Activated T-helper 1 cell treated with anti-CD3 and anti-CD28 coated beads, Interleukin-2, amount 50 U/mL, for 16 hours (primary cell): ENCODE measurements around the gene NAA50.

ENCODE experiments used
- DNase-seq, 2 donors: peaks; one replicate each; pipeline ENCODE4 v3.0.0-alpha.2; 2020; ENCODE audit warnings: low read depth in 1 of 2, low spot score in 1 of 2

The NAA50 gene

DNA sequence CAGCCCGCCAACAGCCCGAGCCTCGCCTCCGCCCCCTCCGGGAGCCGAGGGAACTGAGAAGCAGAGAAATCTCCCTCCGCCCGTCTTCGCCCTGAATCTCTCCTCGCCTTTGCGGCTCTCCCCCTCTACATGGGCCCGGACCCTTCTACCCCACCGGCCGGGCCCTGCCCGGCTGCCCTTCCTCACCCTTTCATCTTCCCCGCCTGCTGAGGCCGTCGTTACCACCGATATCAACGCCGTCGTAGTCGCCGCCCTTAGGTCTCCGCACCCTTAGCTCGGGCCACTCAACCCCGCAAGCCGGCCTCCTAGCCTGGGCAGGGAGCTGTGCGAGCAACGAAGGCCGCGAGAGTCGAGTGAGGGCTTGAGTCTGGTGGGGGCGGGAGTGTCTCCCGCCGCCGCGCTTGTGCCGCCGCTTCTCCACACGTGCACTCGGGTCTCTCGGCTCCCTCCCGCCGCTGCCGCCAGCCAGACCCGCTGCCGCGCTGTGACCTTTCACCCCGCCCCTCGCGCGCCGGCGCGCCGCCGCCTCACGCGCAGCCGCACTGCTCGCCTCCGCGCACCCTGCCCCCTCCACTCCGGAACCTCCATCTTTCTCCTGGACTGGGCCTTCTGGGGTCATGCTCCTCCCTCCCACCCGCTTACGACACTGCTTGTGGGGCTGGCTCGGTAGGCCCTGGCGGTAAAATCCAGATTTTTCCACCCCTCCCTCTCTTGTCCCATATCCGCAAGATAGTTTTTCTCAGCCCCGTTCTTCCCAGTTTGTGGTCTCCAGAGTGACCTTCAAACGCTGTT, at the start of gene NAA50:
Gene NAA50, minus strand, starts transcription at position 494 of the 792 bp plus-strand sequence. Its CDS starts 300 bp downstream, at position 194.
- DNase-seq: peak; percentile 90 to 91

DNA sequence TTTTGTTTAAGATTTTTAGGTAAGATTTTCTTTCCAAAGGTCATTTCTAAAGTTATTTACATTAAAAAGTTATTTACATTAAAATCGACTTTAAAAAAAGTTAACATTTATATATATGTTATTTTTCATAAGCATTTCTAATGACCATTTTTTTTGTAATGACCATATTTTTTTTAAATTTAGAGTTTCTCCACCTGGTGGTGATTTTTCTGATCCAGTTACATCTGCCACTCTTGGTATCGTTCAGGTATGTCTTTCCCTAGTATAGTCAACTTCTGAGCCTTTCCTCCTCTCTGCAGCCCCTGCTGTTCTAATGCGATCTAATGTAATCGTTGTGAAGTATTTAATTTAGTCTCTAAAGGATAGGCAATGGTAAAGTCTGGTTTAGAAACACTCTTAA, 49.6 kb upstream of the NAA50 start:
- DNase-seq: no peak

DNA sequence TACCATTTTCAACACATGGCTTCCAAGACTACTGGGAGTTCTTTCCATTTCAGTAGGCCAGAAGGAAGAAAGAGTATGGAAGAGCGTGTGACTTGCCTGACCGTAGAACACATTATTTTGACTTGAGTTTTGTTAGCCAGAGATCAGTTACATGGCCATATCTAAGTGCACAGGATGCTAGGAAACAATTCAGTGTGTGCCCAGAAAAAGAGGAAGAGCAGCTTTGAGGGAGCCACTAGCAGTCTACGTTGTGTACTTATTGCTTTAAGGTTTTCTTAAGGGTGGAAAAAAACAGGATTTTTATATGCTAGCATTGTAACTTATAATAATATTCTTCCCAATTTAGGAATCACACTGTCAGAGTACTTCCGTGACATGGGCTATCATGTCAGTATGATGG, 48.5 kb upstream of the NAA50 start:
- no peak for DNase-seq

DNA sequence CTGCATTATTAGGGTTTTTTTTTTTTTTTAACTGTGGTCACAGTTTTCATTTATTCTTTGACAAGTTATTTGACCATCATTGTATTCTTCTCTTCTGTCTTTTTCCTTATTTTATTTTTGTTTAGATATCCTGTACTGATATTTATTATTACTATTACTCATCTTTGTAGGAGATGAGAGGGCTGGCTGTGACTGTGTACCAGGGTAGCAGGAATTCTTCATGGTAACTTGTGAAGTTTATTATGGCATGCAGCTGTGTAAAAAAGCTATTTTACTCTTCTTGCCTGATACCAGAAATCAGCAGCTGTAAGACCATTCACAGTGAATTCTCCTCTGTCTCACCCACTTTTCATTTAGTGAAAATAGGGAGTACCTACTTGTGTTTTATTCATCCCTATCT, 45.3 kb upstream of the NAA50 start:
- no peak for DNase-seq

DNA sequence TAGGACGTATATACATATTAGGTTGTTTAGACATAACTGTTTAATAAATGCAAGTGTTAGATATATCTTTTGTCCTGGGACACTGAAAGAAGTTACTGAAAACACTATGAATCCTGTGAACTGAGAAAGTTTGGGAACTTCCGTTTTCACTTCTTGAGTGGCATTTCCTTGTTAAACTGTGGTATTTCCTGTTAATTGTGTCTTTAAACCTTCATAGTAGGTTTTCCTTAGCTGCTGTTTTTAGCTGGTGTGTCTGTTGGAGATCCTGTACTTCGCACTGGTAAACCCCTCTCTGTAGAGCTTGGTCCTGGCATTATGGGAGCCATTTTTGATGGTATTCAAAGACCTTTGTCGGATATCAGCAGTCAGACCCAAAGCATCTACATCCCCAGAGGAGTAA, 37.9 kb upstream of the NAA50 start:
- no peak for DNase-seq

DNA sequence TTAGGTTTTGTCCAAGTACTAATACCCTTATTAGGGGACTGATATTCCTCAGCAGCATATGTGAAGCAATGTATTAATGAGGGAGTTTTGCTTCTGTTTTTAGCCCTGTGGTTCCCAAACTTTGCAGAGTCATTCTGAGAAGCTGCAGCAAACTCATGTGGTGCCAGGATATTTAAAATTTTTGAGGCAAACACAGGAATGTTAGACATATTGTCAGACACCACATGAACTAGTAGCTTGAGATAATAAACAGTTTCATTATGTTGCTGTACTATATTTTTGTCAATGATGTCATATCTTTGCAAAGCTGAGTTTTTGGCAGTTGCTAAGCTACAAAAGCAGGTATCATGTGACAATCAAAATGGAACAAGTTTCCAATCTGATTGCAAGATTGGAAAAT, 37.4 kb upstream of the NAA50 start:
- no peak for DNase-seq

DNA sequence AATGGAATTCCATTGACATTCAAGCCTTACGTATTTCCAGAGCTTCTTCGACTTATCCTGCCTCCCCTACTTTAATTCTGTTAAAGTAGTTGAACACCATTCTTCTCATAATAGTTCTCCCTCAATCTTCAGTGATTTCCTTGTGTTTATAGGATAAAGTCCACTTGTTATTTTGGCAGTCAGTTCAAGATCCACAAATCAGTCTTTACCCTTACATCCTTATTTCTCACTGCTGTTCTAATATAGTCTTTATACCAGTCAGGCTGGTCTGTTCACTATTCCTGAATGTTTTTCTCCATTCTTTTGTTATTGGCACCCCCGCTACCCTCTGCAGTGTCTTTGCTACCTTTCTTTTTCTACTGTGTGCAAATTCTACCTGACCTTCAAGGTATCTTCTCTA, 30.5 kb upstream of the NAA50 start:
- DNase-seq: no peak

DNA sequence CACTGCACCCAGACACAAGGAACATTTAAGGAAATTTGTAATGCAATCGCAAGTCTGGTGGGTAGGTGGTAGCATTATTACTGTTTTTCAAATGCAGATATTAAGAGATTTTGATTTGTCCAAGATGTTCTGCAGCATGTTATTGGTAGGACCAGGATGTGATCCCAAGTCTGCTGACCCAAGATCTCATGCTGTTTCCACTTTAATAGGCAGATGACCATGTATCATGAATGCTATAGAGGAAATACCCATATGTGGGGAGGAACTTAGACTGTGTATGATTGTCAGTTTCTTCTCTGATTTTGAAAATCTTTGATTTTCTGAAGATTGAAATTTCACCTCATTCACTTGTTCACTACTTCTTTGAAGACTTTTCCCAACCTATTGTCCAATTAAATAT, 29.5 kb upstream of the NAA50 start:
- DNase-seq: no peak

DNA sequence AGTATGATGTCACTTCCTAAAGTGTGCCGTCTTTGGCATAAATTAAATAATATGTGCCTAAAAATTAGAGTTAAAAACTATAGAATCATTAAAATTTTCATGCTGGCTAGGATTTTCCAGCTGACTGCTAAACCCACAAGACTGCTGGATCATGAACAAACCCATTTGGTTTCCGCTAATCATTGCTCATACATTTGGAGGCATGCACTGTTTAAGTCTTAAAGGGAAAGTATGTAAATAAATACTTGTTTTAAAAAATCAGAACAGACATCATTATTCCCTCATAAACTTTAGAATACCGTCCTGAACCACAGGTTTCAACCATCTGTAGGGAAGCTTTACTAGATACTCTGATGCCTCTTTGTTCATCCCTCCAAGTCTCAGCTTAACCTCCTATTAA, 27.3 kb upstream of the NAA50 start:
- DNase-seq: no peak

DNA sequence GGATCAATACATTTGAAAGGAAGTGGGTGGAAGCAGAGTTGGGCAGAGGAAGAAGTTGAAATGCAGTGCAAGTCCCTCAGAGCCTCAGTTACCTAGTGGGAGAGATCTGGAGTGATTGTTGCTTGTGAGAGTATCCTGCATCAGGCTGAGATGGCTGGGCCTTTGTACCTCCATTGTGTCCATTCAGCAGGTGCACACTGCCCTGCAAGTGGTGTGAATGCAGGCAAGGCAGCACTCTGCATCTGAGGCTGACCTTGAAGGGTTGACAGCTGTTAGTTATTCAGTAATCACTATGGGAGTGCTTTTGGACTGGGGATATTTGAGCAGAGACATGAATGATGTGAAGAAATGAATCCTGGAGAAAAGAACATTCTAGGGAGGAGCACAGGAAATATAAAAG, 25.9 kb upstream of the NAA50 start:
- no peak for DNase-seq

DNA sequence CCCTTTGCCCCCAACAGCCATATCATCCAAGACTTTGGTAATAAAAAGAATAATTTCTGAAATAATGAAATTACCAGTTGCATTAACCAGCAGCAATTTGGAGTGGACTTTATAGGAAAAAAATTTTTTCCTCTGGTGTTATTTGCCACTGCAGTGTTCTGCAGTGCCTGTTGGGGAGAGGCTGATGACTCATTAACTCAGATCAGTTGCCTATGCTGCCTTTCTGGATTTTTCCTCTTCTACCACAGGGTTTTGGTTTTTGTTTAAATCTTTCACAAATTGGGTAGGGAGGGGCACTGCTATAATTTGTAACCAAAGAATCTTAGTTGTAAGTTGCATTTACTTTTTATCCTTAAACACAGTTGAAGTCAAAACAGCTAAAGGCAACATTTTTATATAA, 23.5 kb upstream of the NAA50 start:
- no peak for DNase-seq

DNA sequence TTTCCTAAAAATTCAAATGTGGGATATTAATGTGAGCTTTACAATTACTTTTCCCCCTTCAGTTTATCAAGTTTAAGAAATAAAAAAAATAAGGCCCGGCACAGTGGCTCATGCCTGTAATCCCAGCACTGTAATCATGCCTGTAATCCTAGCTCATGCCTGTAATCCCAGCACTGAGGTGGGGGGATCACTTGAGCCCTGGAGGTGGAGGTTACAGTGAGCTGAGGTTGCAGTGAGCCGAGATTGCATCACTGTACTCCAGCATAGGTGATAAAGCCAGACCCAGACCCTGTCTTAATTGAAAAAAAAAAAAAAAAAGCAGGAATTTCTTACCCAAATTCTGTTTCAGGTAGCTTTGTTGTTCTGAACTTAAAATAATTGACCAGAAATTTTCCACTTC, 18.6 kb upstream of the NAA50 start:
- no peak for DNase-seq

DNA sequence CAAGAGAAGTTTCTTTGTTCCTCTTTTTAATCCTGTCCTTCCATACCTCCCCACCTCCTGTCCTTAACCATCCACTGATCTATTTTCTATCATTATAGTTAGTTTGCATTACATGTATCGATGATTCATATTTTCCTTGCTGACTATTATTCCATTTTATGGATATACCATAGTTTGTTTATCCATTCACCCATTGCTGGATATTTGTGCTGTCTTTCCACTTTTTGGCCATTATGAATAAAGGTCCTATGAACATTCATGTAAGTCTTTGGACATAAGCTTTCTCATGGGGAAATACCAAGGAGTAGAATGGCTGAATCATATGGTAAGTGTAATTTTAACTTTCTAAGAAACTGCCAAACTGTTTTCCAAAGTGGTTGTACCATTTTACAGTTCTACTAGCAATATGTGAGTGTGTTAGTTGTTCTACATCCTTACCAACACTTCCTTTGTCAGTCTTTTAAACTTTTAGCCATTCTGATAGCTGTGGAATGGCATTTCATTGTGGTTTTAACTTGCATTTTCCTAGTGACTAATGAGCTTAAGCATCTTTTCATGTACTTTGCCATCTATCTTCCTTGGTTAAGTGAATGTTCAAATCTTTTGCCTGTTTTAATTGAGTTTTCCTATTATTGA, 12.5 kb upstream of the NAA50 start:
- no peak for DNase-seq

DNA sequence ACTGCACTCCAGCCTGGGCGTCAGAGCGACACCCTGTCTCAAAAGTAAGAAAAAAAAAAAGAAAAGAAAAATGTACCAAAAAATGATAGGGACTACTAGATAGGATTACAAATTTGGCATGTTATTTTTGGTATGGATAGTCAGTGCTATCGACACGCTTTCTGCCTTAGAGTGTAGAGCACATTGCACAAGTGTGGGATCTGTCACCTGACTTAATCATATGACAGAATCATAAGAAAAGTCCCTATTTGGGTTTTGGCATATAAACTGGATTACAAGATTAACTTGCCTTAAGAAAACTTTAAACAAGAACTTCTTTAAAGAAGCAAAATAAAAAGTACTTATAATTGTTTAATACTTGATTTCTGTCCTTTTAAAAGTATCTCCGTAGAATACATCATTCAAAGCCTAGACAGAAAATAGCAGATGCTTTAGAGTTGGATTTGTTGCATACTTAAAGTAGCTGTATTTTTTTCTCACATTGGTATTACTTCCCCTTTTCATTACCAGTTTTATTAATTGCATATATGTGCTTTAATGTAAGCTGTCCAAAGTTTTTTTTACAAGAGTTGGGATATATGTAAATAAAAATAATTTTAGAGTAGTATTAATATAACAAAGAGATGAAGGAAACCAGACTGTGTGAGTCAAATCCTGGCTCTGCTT, 8.6 kb upstream of the NAA50 start:
- no peak for DNase-seq

DNA sequence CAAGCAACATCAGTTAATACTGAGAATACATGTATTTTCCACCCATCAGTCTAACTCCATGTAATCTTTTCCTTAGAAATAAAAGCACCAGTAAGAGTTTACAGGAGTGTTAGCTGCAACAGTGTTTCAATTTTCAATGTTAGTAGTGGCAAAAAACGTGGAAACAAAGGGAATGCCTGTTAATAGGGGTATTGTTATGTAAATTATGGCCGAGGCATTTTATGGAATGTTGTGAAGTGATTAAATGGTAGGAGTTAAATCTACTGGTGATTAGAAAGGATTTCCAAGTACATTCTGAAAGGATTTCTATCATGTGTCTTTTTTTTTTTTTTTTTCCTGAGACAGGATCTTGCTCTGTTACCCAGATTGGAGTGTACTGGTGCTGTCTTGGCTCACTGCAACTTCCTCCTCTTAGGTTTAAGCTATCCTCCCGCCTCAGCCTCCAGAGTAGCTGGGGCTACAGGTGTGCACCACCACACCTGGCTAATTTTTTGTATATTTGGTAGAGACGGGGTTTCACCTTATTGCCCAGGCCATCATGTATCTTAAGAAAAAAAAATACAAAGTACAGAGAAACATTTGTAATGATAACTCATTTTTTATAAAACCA, 7.4 kb upstream of the NAA50 start:
- no peak for DNase-seq

DNA sequence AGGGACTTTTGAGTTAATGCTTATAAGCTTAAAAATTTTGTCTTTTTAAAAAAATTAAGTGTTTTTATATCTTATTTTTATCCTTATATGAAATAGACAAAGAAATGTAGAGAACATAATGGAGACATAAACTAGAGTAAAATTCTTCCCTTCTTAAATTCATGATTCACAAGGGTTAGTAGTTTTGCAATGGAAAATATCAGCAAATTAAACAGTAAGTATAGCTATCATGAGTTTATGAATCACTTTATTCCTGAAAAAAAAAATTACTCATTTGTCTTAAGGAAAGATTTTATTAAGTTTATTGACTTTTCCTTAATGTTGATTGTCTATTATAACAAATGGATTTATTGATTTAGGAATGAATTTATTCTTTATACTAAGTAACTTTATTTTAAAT, 5.1 kb upstream of the NAA50 start:
- DNase-seq: no peak

DNA sequence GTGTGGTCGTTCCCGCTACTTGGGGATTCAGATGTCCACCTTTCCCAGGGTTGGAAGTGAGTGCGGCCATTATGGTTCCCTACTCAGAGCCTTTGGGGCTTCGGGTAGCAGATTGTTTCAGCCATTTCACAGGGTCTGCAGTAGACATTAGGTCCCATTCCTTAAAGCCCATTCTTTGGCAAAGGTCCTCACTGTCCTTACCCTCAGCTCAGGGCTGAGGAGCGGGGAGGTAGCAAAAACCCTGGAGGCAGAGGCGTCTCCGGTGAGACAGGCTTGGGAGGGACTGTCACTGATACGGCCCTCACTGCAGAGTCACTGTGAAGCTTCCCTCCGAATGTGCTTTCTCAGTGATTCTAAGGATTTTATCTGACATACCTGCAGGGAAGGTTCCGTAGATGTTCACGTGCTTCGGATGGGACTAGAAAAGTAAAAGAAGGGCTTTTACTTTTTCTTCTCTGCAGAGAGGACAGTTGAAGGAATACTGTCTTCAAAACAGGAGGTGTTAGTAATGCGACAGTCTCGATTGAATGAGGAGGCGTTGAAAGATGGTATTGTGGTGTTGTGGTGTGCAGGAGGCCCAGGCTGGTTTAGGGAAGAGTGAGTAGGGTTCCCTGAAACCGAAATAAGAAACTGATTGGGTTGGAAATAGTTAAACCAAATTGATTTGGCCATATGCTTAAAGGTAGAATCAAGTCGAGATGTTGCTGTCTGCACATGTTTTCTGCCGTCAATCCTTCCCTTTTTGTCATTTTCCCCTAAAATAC, 1.4 kb upstream of the NAA50 start:
- DNase-seq: no peak

DNA sequence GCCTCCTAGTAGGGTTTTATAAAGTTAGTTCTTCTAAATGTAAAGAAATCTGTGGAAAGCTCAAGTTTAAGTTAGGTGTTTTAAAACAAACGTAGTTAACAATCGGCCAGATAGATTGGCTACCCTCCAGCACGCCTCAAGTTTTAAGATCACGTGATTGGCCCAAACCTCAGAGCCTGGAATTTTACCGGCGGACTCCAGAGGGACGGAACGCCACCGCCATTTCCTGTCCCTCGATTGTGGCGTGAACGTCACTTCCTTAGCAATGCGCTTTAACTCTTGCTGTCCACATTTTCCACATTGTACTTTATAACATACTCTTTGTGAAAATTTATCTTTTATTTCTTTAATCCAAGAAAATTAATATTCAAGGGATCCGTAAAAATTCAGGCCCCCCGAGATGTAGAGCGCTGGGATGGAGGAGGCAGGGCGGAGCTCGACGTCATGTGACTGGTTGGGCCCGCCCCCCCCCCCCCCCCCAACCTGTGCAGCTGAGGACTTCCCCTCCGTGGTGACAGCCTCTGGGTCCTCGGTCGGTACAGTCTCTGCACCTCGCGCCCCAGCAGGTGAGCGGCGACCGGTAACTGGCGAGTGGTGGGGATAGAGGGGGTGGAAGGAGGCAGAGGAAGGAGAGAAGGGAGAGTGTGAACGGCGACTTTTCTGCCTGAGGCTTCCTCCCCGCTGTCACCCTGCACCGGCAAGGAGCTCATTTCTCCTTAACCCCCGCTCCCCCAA, 666 bp upstream of the NAA50 start, which contains the start of gene ATP6V1A:
Gene ATP6V1A, plus strand, starts transcription at position 488 of the 735 bp plus-strand sequence. CDS start 31,719 bp downstream, outside the sequence.
- DNase-seq: peak; percentile 51 to 69

DNA sequence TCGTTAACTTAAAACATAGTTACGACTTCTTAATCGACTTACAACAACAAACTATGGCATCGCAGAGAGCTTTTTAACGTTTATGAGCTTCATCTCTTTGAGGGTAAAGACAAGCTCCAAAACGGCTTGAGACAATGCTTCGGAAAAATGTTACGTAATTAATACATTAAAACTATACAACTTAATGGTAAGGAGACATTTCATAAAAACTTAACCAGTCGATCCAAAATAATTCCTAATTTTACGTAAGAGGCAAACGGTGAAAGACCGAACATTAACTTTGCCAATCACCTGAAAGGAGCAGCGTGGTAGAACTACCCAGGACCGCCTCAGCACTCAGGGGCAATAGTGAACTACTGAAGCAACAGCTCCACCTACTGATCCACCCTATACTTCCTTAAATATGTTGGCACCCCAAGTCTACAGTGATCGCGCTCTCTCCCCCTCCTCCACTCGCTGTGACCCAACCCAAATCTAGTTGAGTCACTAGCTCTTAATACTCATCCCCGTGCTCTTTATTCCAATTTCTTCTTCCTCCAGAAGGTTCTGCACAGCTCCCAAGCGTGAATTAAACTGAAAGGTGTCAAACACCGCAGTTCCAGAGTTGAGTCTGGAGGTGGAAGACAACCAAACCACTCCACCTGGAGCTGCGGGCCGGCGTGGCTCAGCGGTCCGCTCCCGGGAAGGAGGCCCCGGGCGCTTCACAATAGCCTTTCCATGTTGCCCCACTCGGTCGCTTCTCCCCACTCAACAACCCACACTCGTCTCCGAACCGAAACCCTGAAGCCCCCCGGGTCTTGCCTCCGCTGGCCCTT, 901 bp downstream of the NAA50 start:
- DNase-seq: peak; percentile 36 to 60
